Ovary (tissue), 3 donors: ENCODE measurements around the gene HPSE2.

Experiments used
- CTCF ChIP-seq, 3 donors: fragments of 450-650 bp in 2 of 3; fragments of 200-600 bp in 1 of 3; IDR thresholded peaks; one replicate each; pipeline versions ENCODE4 v1.5.1 to v1.8.0; 2016 to 2022; ENCODE audit warnings: antibody characterized with exemption in 3 of 3, mild to moderate bottlenecking in 1 of 3
- EP300 ChIP-seq: sonication (generic); formaldehyde crosslinking; IDR thresholded peaks from one replicate; pipeline ENCODE4 v1.6.1; 2017; ENCODE audit warnings: antibody characterized with exemption
- donor health status: DM: no; HTN: no; CAD: no.

DNA sequence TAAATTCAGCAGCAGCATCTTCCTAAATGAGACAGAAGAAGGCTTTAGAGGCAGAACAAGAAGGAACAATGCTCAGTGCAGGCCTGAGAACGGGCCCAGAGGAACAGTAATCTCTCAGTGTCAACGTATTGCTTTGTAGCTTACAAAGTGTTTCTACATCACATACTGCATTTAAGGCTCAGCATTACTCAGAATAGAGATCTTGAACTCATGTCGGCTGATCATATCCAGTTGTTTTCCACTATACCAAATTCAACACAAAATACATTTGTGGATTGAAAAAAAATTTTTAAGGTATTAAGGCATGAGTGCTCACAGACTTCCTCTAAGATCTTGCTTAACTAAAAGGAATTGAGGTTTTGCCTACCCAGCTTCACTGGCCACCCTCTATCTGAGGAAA lies 325.1 kb downstream of the HPSE2 start:
- TF ChIP-seq CTCF (IDR thresholded peaks at IDR 0.05) (no peak), EP300 (no peak)
